NCI-H2081 (cell line): ENCODE measurements around the gene MAPK6.
A peak's percentile ranks its signal among the peaks of the same experiment; 100 is the strongest.
"Not testable (repeated sequence)": the region's sequence is repeated elsewhere in the genome, so short reads cannot be mapped to it uniquely, and the experiment has no call there.

Experiments used
- DNase-seq, 2 experiments: peaks; one replicate each; lab custom pipeline; 2025; lab: John Stamatoyannopoulos, UW

MAPK6 gene

DNA sequence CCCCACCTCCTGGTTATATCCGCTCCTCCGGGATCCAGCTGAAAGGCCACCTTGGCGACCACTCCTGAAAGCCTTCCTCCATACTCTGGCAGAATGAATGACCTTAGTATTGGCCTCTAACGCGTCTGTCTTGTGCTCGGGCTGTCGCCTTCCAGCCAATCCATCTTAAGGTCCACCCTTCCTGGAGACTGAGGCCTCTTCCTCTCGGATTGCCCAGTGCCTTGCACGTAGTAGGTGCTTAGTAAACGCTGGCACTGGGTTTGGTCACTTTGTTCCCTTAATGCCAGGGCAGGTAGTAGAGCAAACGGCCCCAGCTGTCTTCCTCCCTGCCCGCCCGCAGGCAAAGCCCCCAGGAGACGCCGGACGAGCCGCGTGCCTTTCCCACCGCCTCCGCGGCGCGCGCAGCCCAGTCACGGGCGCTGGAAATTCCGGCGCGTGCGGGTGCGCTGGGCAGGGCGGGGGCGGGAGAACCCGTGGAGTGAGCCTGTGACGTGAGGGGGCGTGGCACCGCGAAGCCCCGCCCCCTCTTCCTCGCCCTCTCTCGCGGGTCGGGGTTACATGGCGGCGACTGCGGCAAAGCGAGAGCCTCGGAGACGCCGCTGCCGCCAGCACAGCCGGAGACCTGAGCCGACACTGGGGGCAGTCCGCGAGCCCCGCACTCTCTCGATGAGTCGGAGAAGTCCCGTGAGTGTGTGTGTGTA is at the start of gene MAPK6:
Gene MAPK6 (plus strand): TSS at position 527 of the 701 bp plus-strand sequence. CDS start 27,242 bp downstream, outside the sequence.
- peak; percentile 87 to 91 for DNase-seq

DNA sequence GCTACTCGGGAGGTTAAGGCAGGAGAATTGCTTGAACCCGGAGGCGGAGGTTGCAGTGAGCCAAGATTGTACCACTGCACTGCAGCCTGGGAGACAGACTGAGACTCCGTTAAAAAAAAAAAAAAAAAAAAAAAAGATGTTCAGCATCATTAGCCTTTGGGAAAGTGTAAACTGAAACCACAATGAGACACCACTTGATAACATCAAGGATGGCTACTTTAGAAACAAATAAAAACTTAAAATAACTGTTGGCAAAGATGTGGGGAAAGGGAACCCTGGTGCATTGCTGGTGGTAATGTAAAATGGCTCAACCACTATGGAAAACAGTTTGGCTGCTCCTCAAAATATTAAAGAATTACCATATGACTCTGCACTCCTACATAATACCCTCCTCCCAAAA is 49.3 kb upstream of the MAPK6 start:
- no peak for DNase-seq

DNA sequence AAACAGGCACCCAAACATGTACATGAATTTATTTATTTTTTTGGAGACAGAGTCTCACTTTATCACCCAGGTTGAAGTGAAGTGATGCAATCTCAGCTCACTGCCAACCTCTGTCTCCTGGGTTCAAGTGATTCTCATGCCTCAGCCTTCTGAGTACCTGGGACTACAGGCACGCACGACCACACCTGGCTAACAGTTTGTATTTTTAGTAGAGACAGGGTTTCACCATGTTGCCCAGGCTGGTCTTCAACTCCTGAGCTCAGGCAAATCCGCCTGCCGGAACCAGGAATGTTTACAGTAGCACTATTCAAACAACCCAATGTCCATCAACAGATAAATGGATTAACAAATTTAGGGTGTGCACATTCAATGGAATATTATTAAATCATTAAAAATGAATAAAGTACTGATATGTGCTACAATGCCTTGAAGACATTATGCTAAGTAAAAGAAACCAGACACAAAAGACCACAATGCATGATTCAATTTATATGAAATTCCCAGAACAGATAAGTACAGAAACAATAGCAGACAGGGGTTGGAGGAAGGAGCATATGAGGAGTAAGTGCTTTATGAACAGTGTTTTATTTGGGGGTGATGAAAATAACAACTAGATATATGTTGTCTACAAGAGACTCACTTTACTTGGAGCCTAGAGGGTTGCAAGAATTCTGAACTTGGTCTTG is 48.7 kb upstream of the MAPK6 start:
- peak in 1 of 2 experiments; percentile 30 for DNase-seq

DNA sequence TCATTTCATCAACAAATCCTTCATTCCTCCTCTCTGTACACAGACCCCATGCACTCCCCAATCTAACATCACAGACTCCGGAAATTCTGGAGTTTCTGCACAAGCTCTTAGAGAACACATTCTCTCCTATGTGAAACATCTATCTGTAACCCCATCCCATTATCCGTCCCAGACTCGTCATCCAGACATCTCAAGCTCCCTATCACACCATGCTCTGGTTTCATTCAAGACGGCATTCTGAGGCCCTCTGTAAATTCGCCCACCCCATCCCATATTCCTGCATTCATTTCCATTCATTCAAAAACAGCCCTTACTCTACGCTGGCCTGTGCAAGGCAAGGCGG is 48.0 kb upstream of the MAPK6 start:
- no peak for DNase-seq

DNA sequence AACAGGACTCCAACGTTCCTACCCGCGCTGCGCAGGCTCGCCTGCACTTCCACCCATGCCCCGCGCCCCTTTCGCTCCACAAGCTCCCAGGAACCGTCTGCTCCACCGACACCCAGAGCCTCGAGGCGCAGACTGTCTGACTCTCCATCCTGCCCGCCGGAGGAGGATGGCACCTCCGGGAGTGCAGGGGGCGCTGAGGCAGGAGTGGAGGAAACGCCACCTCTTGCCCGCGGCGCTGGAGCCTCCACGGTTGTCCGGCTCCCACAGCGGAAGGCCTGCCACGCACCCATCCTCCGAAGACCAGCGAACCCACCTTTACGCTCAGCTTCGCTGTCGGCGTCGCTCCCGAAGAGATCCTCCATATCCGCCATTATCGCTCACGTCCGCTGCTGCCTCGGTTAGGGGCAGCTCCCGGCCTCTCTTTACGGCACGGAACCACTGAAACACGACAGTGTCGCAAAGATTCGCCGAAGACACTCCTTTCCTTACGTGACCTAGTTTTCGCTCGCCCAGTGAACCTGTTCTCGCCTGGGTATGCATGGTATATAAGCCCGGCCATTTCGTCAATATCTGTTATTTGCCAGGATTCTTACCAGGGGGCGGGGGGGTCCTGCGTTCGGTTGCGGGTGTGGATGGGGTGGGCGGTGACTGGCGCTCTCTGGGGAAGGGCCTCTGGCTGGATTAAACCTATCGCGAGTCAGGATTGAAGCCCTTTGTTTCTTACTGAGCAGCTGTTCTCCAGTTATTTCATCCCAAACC is 47.5 kb upstream of the MAPK6 start, which contains the start of gene LEO1:
Gene LEO1 (minus strand): TSS at position 404 of the 759 bp plus-strand sequence. CDS start 33 bp downstream, at position 371.
- DNase-seq = peak; percentile 95 to 98

DNA sequence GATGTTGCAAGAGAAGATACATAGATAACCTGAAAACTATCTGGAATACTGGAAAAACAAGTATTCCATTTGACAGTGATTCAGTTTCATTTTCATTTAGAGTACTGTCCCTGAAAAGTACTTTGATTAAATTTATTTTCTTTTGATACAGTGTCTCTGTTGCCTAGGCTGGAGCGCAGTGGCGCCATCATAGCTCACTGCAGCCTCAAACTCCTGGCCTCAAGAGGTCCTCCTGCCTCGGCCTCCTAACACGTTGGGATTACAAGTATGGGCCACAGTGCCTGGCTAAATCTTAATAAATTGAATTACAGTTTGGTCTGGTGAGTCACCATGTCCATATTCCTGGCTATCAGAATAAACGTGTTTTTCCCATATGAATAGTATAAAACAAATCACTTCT is 45.8 kb upstream of the MAPK6 start:
- no peak for DNase-seq

DNA sequence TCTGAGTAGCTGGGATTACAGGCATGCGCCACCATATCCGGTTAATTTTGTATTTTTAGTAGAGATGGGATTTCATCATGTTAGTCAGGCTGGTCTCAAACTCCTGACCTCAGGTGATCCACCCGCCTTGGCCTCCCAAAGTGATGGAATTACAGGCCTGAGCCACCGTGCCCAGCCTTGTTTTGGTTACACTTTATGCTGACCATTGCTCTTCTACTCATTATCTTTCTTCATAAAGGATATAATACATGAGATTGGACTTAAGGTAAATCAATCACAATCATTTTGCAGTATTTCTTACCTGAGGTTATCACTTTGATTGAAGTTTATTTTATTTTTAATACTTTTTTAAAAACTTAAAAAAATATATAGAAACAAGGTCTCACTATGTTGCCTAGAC is 45.2 kb upstream of the MAPK6 start:
- no peak for DNase-seq

DNA sequence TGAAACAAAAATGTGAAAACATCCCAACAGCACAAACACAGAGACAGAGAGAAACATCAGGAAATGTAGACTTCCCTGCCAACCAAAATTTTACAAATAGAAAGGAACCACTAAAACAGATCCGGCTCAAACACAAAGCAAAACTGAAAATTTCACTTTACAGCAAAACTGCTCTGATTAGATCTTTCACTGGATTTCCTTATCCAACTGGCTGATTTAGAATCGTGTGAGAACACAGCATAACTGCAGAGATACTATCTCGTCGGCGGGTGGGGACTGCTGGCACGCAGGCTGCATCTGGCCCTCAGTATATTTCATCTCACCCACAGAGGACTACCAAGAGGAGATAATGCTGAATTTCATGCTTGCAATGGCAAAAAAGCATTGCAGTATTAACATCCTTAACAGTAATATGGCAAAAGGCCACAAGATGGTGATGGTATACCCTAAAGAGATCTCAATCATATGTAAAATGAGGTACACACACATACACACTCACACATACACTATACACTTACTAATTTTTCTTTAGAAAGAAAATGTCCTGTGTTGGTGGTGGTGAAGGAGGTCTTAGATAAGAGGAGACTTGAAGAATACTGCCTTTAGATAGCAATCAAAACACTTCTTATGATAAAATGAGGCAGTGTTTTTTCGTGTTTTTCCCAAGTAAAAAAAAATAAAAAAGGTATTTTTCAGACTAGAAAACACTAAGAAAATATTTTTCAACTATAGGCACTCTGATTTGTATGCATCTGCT is 36.8 kb upstream of the MAPK6 start:
- peak in 1 of 2 experiments; percentile 12 for DNase-seq

DNA sequence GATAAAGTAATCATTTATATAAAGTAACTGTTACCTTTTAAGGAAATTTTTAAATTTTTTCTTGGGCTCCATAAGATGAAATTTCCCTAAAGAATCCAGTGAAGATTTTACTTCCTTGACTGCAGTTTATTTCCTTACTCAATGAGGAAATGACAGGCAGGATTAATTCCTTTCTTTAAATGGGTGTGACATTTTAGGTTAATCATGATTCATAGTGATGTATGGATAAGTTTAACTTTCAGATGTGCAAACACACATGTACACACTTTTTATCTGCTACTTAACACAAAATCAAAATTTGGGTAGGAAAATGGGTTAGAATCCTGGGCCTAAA is 36.3 kb upstream of the MAPK6 start:
- no peak for DNase-seq

DNA sequence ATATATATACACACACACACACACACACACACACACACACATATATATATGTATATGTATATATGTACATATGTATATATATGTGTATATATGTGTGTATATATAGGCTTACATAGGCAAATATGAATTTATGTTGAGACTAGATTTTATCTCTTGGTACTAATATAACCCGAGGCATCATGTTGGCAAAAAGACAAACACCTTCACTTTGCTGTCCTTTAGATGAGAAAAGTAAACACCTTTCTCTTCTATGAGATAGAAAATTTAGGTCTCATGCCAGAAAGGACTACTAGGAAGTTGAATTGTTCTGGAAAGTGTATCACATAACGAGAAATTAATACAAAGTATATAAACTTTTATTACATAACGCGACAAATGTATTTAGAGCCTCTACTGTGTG is 27.9 kb upstream of the MAPK6 start:
- no peak for DNase-seq

DNA sequence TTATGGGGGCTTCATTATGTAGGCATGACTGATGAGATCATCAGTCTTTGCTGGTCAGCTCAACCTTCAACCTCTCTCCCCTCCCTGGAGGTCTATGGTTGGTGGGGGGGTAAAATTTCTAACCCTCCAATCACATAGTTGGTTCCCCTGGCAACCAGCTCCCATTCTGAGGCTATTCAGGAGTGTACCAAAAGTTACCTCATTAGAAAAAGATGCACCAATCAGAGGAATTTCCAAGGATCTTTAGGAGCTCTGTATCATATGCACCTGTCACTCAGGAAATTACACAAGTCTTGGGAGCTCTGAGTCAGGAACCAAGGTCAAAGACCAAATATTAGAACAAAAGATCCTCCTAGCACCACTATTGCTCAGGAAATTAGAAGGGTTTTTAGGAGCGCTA is 26.1 kb upstream of the MAPK6 start:
- DNase-seq = no peak

DNA sequence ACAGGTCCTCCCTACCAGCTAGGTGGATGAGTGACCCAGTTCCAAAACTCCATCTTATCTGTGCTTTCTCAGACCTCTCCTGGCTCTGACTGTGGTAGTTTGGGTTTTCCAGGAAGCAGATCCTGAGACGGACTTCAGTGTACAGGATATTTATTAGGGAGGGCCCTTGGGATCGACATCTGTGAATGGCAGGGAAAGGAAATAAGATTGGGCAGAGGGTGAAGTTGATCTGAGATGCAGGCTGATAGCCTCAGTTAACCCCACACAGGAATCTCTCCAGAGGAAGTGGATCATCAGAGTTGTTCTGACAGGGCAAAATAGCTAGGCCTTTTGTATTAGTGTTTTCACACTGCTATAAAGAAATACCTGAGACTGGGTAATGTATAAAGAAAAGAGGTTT is 16.7 kb upstream of the MAPK6 start:
- DNase-seq = no peak

DNA sequence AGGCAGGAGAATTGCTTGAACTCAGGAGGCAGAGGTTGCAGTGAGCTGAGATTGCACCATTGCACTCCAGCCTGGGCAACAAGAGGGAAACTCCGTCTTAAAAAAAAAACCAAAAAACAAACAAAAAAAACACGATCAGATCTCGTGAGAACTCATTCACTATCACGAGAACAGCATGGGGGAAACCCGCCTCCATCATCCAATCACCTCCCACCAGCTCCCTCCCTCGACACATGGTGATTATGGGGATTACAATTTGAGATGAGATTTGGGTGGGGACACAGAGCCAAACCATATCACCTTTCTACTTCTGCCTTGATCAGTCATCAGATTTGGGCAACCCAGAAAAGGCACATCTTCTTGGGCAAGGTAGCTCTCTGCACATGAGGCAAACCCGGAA is 15.9 kb upstream of the MAPK6 start:
- DNase-seq = not testable (repeated sequence)

DNA sequence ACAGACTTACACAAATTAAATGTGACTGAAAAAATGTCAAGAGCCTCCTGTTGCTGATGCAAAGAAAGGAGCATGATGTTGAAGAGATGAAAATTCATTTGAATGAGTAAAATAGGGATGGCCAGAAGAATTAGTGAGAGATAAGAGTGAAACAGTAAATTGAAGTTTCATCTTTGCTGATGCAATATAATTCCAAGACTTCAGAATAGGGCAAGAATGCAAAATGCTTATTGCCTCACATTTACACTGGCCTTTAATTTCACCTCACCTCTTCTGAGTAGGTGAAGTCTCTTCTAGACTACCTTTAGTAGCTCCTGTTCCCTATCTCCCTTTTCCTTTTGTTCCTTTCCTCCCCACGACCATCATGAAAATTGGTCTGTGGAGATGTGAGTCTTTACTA is 15.3 kb upstream of the MAPK6 start:
- DNase-seq = no peak

DNA sequence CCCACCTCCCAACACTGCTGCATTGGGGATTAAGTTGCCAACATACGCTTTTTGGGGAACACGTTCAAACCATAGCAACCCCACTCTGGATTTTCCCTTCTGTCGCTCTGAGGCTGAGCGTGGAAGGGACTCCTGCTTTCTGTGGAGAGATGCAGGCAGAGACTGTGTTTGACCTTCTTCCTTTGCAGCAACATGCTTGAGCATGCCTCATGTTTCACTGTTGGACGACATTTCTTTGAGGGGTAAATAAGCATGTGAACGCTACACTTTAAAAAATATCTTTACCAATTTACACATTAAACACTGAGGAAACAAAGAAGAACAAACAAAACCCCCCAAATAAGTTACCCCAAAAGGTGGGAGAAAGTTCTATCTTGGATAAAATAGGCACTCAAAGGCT is 14.2 kb upstream of the MAPK6 start:
- DNase-seq = no peak

DNA sequence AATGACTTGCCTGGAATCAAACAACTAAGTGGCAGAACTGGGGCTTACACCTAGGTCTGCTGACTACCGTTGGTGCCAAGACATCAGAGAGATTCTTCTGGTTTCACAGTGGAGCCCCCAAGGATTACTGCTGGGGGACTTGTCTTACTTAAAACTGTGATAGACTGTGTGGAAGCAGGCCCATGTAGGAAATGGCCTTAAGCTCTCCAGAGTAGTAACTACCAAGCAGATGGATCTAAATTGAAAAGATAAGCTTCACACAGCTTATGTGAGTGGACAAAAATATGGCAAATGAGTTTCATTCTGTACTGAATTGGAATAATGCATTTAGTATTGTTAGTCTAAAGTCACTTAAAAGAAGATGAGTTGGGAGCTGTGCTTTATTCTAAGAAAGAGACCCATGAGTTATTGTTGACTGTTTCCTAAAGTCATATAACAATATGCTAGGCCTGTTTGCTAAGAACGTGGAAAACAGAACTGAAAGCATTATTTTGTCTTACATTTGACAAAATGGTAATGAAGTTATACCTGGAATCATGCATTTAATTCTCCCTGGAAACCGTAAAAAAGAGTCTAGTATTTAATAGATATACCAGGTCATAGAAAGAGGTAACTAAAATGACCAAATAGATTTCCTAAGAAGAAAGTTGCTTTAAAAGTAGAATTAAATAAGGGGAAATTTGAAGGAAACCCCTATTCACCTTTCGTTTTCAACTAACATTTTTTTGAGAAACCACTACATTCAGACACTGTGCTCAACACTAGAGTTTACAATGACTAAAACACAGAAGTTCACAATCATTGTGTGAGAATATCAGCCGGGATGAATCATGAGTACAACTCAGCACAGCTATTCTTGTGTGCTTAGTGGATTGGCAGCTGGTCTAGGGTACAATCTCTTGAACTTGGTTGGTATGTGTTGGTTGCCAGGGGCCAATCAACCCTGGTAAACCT is 13.0 kb upstream of the MAPK6 start:
- no peak for DNase-seq

DNA sequence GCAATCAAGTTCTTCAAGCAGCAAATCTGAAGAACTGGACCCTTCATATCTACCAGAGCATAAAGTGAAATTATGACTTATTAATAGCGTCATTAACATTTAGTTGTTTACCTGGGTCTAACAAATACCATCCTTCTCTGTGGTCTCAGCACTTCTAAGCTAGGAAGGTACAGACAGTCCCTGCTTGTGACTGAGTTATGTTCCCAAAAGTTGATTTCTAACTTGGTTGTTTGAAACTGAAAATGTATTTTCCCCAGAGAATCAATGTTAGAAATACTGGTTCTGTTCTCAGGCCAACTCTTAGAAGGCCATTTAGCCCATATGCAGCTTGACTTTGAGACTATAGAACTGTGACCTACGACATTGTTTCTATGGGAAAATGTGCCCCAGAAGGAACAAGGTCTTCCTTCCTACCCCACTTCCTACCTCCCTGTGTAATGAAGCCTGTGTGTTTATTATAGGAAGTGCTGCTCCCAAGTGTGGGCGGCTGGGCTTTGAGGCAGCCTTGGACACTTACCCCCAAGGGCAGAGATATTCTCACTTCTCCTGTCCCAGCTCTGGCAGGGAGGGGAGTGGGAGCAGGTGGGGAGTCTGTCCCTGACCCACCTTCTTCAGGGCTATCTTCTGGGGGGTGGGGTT is 12.2 kb upstream of the MAPK6 start:
- no peak for DNase-seq

DNA sequence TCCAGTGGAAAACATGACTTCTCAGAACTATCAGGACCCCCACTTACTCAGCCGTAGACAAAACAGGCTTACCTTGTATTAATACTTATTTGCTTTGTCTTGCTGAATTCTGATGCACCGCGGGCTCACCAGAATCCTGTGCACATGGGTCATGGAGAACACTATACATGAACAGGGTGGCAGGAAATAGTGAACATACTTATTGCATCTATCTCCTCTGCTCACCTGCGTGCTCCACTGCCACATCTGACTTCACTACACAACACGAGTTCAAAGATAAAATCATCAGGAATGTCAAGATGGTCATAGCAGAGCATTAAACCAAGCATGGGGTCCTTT is 10.7 kb upstream of the MAPK6 start:
- no peak for DNase-seq

DNA sequence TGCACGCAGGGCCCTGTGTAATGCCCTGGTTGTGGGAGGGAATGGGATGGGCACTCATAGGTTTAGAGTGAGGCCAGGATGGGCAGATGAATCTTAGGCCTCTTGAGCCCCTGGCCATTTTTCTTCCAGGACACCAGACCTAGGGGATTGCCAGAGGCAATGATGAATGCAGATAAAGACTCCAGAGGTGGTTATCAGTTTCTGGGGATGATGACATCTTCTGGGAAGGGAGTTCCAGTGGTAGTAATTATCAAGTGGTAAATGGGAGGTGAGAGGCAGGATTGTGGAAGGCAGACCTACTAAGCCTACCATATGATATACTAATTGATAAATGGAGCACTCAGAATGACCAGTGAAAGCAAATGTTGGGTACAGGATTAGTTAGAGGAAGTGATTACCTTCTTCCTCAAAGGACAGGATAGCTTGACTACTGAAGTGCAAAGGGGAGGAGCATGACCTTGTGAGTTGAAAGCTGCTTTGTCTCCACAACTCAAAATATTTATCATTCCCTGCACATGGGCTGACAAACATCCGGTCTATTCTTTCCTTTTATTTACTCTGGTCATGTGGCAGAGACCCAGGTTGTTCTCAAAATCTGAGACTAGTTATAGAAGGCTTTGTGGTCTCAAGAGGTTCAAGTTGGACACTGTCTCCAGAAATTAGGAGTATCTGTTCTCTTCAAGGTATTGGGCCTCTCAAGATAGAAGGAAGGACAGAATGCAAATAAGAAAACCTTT is 10.2 kb upstream of the MAPK6 start:
- DNase-seq = peak in 1 of 2 experiments; percentile 52
